ENCODE data around the gene TMEM151B. TPM values are rescaled to one million over a fixed set of nuclear protein-coding genes. Genes with fewer than 3 reads are reported as not detected.

TMEM151B gene
- total and polyA plus RNA-seq, 9 of the 15 experiments (the other 6 are each of a cell fraction or from before 2014, with no cell fraction given): not detected

GRCh38 chr6:44312901-44313788 lies 42.9 kb downstream of the TMEM151B start, which contains the start of gene AARS2 (continued):
- peak; percentile 93 for TF ChIP-seq ZNF511 (CRISPR knock-in tag; IDR thresholded peaks at IDR 0.05)
- no peak for TF ChIP-seq ZNF586 (CRISPR knock-in tag; conservative IDR thresholded peaks at IDR 0.05)
- TF ChIP-seq TSHZ1 (CRISPR knock-in tag; IDR thresholded peaks at IDR 0.05): no peak
- TF ChIP-seq STAG1 (CRISPR knock-in tag; IDR thresholded peaks at IDR 0.05; ENCODE audit: borderline replicate concordance): no peak
- TF ChIP-seq ATF4 (CRISPR knock-in tag; IDR thresholded peaks at IDR 0.05): no peak
- no peak for TF ChIP-seq GATA2 (CRISPR knock-in tag; IDR thresholded peaks at IDR 0.05)
- TF ChIP-seq HNRNPH1 (optimal IDR thresholded peaks at IDR 0.05; ENCODE audit: low read depth, low read length): no peak
- peak in 1 of 2 experiments; percentile 91; a peak in 3 of 4 replicates for TF ChIP-seq SIN3A (IDR thresholded peaks at IDR 0.05; ENCODE audit: borderline replicate concordance in 2 of 2, control insufficient read depth in 1 of 2, low read depth in 2 of 2, low read length in 2 of 2)
- no peak for TF ChIP-seq TEAD2 (tag; IDR thresholded peaks at IDR 0.05)
- peak; percentile 93 for TF ChIP-seq HNRNPLL (IDR thresholded peaks at IDR 0.05; ENCODE audit: low read depth, low read length, poor library complexity, severe bottlenecking)
- no peak for TF ChIP-seq ZNF384 (IDR thresholded peaks at IDR 0.05; ENCODE audit: low read depth, low read length)
- no peak for TF ChIP-seq STAT5B (CRISPR knock-in tag; IDR thresholded peaks at IDR 0.05)
- TF ChIP-seq FOXJ3 (CRISPR knock-in tag; IDR thresholded peaks at IDR 0.05): no peak
- TF ChIP-seq POLR2B (IDR thresholded peaks at IDR 0.05; ENCODE audit: low read depth, partially characterized antibody): peak; percentile 88
- peak; percentile 95 for TF ChIP-seq PHF20 (IDR thresholded peaks at IDR 0.05; ENCODE audit: partially characterized antibody)
- peak; percentile 74 for TF ChIP-seq ELF1 (tag; IDR thresholded peaks at IDR 0.05)
- no peak for TF ChIP-seq IRF9 (tag; IDR thresholded peaks at IDR 0.05)
- no peak for TF ChIP-seq MED1 (CRISPR knock-in tag; IDR thresholded peaks at IDR 0.05; ENCODE audit: borderline replicate concordance)
- TF ChIP-seq EHMT2 (IDR thresholded peaks at IDR 0.05): peak; percentile 62; the same call in 1 of the 2 replicates
- no peak for TF ChIP-seq RFX7 (CRISPR knock-in tag; IDR thresholded peaks at IDR 0.05)

Measured in K562 (cell line).